C1 segment of cervical spinal cord (tissue), 14 donors: ENCODE results near the gene GDF15.

ENCODE experiments used
- DNase-seq, 14 donors: peaks; one replicate each; lab custom pipeline; 2025; lab: John Stamatoyannopoulos, UW

Gene GDF15

DNA sequence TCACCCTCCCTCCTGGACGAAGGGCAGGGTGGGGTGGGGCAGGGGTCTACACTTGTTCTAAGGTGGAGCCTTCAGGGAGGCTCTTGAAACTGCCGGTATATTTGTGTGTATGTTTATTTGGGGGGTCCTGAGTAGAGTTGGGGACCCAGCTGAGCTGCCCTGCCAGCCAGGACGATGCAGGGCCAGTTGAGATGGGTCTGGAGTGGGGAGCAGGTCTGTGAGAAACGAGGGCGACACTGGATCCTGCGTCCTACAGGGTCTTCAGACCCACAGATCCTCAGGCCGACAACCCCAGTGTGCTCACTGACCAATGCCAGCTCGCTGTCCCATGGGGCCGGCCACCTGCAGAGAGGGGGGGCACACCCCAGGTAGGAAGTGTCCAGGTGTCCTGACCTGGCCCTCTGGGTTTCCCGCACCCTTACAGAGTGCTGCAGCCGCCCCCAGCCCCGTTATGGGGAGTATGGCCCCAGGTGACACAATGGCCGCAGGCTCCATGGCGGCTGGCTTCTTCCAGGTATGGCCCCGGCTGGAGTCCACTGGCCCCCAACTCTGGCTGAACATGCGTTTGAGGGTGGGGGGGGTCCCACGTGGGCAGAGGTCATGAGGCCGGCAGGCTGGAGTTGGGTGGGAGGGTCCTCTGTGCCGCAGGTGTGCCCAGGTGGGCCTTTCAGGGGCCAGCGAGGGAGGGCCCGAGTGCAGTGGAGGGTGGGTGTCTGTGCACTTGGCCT, 44.6 kb downstream of the GDF15 start:
- no peak for DNase-seq

DNA sequence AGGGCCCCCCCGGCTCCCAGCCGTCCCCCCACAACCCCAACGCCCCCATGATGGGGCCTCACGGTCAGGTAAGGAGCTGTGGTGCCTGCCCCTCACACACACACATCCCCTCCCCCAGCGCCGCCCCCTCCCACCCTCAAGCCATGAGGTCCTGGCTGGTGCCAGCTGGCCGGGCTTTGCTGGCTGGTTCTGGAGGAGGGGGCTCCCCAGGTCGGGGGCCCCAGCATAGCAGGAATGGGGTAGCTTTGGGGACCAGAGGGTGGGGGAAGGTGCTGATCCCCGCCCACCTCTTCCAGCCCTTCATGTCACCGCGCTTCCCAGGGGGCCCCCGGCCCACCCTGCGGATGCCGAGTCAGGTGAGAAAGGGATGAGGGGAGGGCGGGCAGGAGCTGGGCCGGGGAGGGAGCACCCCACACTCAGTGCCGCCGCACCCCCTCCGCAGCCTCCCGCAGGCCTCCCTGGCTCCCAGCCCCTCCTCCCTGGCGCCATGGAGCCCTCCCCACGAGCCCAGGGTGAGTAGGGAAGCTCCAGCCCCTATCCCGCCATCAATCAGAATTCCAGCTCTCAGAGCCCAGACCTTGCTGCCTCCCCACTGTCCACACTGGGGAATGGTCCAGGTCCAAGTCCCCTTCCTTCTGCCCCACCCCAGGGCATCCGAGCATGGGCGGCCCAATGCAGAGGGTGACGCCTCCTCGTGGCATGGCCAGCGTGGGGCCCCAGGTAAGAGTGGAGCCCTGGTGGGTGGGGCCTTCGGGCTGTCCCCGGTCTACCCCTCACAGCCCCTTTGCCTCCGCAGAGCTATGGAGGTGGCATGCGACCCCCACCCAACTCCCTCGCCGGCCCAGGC, 45.6 kb downstream of the GDF15 start:
- no peak for DNase-seq

DNA sequence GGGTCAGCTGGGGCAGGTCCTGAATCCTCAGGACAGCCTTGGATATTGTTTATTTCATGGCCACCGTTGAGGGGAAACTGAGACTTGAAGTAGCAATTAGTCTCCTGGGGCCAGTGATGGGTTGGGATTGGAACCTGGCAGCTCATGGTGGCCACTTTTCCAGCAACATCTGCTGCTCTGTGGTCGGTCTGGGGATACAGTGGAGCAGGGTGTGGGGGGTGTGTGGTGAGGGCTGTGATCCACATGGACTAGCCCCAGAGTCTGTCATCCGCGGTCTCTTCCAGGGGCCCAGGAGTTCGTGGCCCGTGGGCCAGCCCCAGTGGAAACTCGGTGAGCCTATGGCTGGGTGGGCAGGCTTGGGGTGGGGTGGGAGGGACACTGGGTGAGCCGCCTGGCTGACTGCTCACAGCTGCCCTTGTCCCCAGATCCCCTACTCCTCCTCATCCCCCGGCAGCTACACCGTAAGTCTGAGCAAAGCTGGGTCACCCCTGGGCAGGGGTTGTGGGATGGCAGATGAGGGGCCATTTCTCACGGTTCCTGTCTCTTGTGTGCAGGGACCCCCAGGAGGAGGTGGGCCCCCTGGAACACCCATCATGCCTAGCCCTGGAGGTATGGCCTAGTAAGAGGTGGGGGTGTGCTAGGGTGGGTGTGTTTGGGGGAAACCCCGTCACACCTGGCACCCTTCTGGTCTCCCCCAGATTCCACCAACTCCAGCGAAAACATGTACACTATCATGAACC, 46.5 kb downstream of the GDF15 start:
- no peak for DNase-seq

GRCh38 chr19:18433015-18433691, 47.2 kb downstream of the GDF15 start:
- DNase-seq = no peak

DNA sequence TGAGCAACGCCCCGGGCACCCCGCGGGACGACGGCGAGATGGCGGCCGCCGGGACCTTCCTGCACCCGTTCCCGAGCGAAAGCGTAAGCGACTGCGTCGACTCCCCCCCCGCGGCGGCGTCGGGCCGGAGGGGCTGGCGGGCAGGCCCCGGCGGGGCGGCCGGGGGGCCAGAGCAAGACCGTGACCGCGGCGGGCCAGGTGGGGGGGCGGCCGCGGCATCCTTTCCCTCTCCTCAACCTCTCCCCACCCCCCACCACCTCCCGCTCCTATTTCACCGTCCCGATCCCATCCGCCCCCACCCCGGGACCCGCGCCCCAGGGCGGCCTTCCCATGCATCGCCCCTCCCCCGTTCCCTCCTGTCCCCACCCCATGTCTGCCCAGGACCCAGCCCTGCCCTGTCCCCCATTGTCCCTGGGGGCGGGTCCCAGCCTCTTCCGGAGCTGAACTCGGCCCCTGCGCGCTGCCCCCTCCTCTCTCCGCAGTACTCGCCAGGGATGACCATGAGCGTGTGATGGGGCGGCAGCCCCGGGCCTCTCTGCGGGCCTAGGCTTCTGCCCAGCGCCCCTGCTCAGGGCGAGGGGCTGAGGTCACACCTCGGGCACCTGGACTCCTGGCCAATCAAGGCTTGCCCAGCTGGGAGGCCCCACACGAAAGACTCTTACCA, 47.9 kb downstream of the GDF15 start:
- no peak for DNase-seq

DNA sequence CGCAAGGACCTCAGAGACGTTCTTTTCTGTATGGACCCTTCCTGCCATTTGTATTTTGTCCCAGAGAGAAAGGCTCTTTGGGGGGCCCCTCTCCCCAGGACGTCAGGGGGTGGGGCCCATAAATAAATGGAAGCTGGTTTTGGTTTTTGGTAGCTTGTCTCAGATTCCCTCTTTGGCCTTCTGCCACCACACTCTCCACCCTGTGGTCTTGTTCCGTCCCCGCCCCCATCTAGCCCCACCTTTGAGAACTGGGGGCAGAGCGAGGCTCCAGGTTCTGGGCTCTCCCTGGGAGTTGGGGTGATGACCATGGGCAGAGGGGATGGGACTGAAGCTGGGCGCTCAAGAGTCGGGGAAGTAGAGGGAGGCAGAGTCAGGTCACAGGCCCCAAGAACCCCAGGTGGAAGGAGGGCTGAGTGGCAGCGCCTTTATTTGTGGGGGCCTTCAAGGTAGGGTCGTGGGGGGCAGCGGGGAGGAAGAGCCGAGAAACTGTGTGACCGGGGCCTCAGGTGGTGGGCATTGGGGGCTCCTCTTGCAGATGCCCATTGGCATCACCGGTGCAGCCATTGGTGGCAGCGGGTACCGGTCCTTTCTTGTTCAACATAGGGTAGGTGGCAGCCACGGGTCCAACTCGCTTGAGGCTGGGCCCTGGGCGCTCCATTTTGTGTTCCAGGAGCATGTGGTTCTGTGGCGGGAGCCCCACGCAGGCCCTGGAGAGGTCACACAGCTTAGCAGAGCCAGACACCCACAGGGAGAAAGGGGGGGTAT, 48.6 kb downstream of the GDF15 start:
- DNase-seq = no peak

GRCh38 chr19:18435178-18435841, 49.4 kb downstream of the GDF15 start:
- DNase-seq = no peak

DNA sequence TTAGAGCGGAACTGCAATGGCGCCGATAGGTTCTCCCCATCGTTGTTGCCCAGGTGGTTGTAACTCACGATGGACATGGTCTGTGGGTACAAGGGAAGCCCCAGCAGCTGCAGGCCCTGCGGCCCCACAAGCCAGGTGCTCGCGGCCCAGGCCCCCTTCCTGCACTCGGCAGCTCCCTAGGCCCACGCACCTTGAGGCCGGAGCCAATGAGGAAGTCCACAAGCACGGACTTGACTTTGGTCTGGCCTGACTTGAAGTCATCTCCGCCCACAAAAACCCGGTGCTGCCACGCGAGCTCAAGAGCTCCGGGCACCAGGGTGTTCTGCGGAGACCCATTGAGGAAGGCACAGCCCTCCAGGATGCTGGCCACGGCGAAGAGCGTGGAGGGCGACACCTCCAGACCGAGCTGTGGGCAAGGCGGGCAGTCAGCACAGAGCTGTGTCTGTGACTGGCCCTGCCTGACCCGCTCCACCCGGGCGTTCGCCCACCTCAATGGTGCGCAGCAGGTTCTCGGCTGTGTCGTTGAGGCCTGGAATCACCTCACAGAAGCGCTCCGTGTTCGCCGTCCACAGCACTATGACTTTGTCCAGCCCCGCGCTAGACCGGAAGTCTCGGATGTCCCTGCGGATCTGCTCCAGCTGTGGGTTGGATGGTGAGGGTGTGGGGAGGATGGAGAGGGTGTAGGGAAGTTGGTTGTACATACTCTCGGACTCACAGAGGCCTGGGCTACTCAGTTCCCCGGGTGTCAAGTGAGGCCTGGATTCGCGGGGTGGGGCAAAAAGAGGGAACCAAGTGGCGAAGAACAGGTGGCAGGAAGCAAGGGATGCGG, 50.1 kb downstream of the GDF15 start:
- DNase-seq = no peak

DNA sequence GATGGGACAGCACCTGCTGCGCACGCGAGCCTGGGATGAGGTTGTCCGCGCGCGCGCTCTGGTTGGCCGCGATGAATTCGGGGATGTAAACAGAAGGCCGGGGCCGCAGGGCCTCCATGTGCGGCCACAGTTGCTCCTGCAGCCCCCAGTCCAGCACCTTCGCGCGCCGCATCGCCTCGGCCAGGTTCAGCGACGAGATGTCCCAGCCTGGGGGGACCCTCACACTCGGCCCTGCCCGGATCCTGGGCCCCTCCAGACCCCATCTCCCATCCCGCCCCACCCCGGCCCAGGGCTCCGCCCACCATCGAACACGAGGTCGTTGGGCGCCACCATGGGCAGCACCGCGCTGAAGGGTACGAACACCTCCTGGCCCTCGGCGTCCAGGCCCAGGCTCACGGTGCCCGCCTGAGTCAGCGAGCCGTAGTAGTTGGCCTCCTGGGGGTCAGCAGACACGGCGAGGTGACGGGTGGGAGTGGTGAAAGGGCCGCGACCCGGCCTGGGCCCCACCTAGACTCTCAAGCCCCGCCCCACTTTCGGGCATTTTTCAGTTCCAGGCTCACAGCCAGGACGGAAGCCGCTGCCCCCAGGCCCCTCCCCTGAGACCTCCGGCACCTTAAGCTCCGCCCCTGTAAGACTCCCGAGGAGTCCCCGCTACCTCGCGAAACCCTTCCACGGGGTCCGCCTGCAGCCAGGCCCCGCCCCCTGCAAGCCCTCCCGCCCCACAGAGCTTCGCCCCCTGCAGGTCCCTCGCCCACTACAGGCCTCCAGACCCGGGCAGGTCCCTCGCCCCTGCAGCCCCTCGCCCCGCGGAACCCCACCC, 50.9 kb downstream of the GDF15 start:
- DNase-seq = peak in 4 of 14 donors; percentile 26 to 39 (median 31)

DNA sequence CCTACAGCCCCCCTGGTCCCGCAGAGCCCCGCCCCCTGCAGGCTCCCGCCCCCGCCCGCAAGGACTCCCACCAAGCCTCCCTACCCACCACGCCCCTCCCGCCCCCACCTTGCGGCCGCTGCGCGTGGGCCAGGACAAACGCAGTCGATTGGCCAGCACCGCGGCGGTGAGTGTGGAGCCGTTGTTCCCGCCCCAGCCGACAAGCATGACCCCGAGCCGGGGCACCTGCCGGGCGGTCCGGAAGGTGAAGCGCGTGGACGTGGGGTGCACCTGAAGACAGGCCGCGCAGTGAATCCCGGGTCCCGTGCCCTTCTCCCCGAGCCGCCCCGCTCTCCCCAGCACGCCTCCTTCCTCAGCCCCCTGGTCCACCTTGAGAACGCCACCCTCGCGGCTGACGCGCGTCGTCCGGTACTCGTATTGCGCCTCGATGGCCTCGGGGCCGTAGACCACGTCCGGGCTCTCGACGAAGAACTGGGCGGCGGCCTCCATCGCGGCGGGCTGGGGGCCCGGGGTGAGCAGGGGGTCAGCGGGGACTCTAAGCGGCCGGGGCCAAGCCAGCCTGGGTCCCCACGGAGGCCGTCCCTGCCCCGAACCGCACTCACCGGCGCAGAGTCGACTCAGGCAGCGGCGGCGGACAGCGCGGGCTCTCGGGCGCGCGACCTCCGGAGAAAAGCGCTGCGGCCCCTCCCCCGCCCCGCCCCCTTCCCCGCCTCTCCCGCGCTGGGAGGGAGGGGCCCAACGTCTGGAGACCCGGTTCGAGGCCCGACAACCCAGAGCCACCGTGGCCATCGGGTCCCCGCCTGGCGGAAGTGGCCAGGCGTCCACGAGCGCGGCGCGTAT, 51.8 kb downstream of the GDF15 start, which contains the start of gene ISYNA1:
Gene ISYNA1 (minus strand): TSS at position 643 of the 840 bp plus-strand sequence. CDS start 154 bp downstream, at position 489.
- DNase-seq = peak in 2 of 14 donors; percentile 10 to 52

GRCh38 chr19:18438331-18439024, 52.5 kb downstream of the GDF15 start:
- no peak for DNase-seq
